ENCODE results near the gene CLCF1.
"Not testable (repeated sequence)": the region's sequence is repeated elsewhere in the genome, so short reads cannot be mapped to it uniquely, and the experiment has no call there.

CLCF1 gene

GRCh38 chr11:67408437-67409200 is 35.2 kb upstream of the CLCF1 start:
- peak; percentile 27 for DNase-seq (ENCODE audit: low spot score)

GRCh38 chr11:67407688-67408163 is 34.3 kb upstream of the CLCF1 start:
- DNase-seq (ENCODE audit: low spot score): no peak

GRCh38 chr11:67406969-67407687 is 33.7 kb upstream of the CLCF1 start:
- DNase-seq (ENCODE audit: low spot score): no peak

- no peak for DNase-seq (ENCODE audit: low spot score)
Observed at GRCh38 chr11:67406420-67406968, 33.1 kb upstream of the CLCF1 start.

- DNase-seq (ENCODE audit: low spot score): no peak
Observed at GRCh38 chr11:67405688-67406339, 32.4 kb upstream of the CLCF1 start.

- no peak for DNase-seq (ENCODE audit: low spot score)
Observed at GRCh38 chr11:67405196-67405567, 31.8 kb upstream of the CLCF1 start.

- no peak for DNase-seq (ENCODE audit: low spot score)
Observed at GRCh38 chr11:67404515-67405195, 31.3 kb upstream of the CLCF1 start.

GRCh38 chr11:67403085-67403484 is 29.7 kb upstream of the CLCF1 start:
- not testable (repeated sequence) for DNase-seq (ENCODE audit: low spot score)

GRCh38 chr11:67402192-67402839 is 28.9 kb upstream of the CLCF1 start:
- not testable (repeated sequence) for DNase-seq (ENCODE audit: low spot score)

- peak; percentile 92 for DNase-seq (ENCODE audit: low spot score)
Observed at GRCh38 chr11:67401495-67402191, 28.2 kb upstream of the CLCF1 start, which contains the start of gene PPP1CA. PPP1CA (minus strand) TSS chr11:67401858; CDS start chr11:67401782, 76 bp downstream.

GRCh38 chr11:67400942-67401494 is 27.6 kb upstream of the CLCF1 start:
- no peak for DNase-seq (ENCODE audit: low spot score)

GRCh38 chr11:67400251-67400941 is 27.0 kb upstream of the CLCF1 start:
- no peak for DNase-seq (ENCODE audit: low spot score)

- DNase-seq (ENCODE audit: low spot score): no peak
Observed at GRCh38 chr11:67398661-67399563, 25.5 kb upstream of the CLCF1 start.

- DNase-seq (ENCODE audit: low spot score): no peak
Observed at GRCh38 chr11:67397986-67398660, 24.7 kb upstream of the CLCF1 start.

GRCh38 chr11:67397536-67397935 is 24.1 kb upstream of the CLCF1 start:
- DNase-seq (ENCODE audit: low spot score): peak; percentile 31

- no peak for DNase-seq (ENCODE audit: low spot score)
Observed at GRCh38 chr11:67396587-67397389, 23.4 kb upstream of the CLCF1 start.

GRCh38 chr11:67396259-67396581 is 22.8 kb upstream of the CLCF1 start:
- DNase-seq (ENCODE audit: low spot score): no peak

Measured in hematopoietic multipotent progenitor cell treated with erythropoietin and hydrocortisone succinate and interleukin-3 and kit ligand, for 15 days (in vitro differentiated cells).